PFSK-1 (cell line): Measurements from ENCODE around the gene MTMR12.

Source experiments
- FOXP2 ChIP-seq: optimal IDR thresholded peaks from 2 replicates; pipeline ENCODE3; 2011; ENCODE audit warnings: borderline replicate concordance, control low read depth, inconsistent platforms; ENCODE audit not compliant: insufficient read depth; ENCODE audit errors: extremely low read length, extremely low read depth
- POLR2AphosphoS5 ChIP-seq: IDR thresholded peaks from 2 replicates; pipeline ENCODE4 v1.6.1; 2012; ENCODE audit warnings: low read depth, mild to moderate bottlenecking, control low read depth, low read length, moderate library complexity
- REST ChIP-seq, 2 experiments: IDR thresholded peaks; 2 replicates each; pipeline versions ENCODE4 v1.6.1 to v1.8.0; 2011 to 2012; ENCODE audit warnings: low read depth in 2 of 2, low read length in 2 of 2, control low read depth in 1 of 2, inconsistent platforms in 1 of 2, mild to moderate bottlenecking in 1 of 2, moderate library complexity in 1 of 2; ENCODE audit not compliant: insufficient read depth in 1 of 2
- SIN3A ChIP-seq: IDR thresholded peaks from 2 replicates; pipeline ENCODE4 v1.6.1; 2012; ENCODE audit warnings: mild to moderate bottlenecking, low read length, moderate library complexity, borderline replicate concordance; ENCODE audit not compliant: insufficient read depth
- TAF1 ChIP-seq: IDR thresholded peaks from 2 replicates; pipeline ENCODE4 v1.6.1; 2012; ENCODE audit warnings: low read length, control low read depth, borderline replicate concordance; ENCODE audit not compliant: insufficient read depth

MTMR12 gene

GRCh38 chr5:32206509-32207354, 106.0 kb downstream of the MTMR12 start:
- TF ChIP-seq REST (IDR thresholded peaks at IDR 0.05; ENCODE audit: insufficient read depth in 1 of 2, low read depth in 2 of 2, low read length in 2 of 2): no peak
- TF ChIP-seq POLR2AphosphoS5: no peak
- no peak for TF ChIP-seq FOXP2
- no peak for TF ChIP-seq TAF1
- TF ChIP-seq SIN3A: no peak

- TF ChIP-seq SIN3A: no peak
Measured at GRCh38 chr5:32206053-32206452, 106.7 kb downstream of the MTMR12 start.

GRCh38 chr5:32202394-32202793, 110.3 kb downstream of the MTMR12 start:
- no peak for TF ChIP-seq SIN3A
- TF ChIP-seq REST (IDR thresholded peaks at IDR 0.05; ENCODE audit: insufficient read depth in 1 of 2, low read depth in 2 of 2, low read length in 2 of 2): no peak
- TF ChIP-seq FOXP2: no peak
- no peak for TF ChIP-seq TAF1
- TF ChIP-seq POLR2AphosphoS5: no peak

- no peak for TF ChIP-seq REST (IDR thresholded peaks at IDR 0.05; ENCODE audit: insufficient read depth in 1 of 2, low read depth in 2 of 2, low read length in 2 of 2)
- TF ChIP-seq SIN3A: no peak
- no peak for TF ChIP-seq FOXP2
- no peak for TF ChIP-seq POLR2AphosphoS5
- no peak for TF ChIP-seq TAF1
Measured at GRCh38 chr5:32201122-32201753, 111.5 kb downstream of the MTMR12 start.

GRCh38 chr5:32197032-32197431, 115.7 kb downstream of the MTMR12 start:
- TF ChIP-seq TAF1 (no peak), FOXP2 (no peak), SIN3A (no peak), REST (IDR thresholded peaks at IDR 0.05; ENCODE audit: insufficient read depth in 1 of 2, low read depth in 2 of 2, low read length in 2 of 2) (no peak), POLR2AphosphoS5 (no peak)
